Measurements from ENCODE around the gene BUB3.

Gene BUB3

GRCh38 chr10:123154092-123154710, at the start of gene BUB3:
Gene BUB3 (plus strand): TSS chr10:123154402. CDS start chr10:123154918, 516 bp downstream.
- peak; percentile 90 for DNase-seq

GRCh38 chr10:123109466-123109865, 44.7 kb upstream of the BUB3 start:
- no peak for DNase-seq

GRCh38 chr10:123117644-123118417, 36.4 kb upstream of the BUB3 start:
- DNase-seq: no peak

- no peak for DNase-seq
Measured at GRCh38 chr10:123119081-123119480, 35.1 kb upstream of the BUB3 start.

GRCh38 chr10:123126246-123126645, 28.0 kb upstream of the BUB3 start:
- DNase-seq: no peak

- DNase-seq: no peak
Measured at GRCh38 chr10:123129618-123130271, 24.5 kb upstream of the BUB3 start.

- DNase-seq: no peak
Measured at GRCh38 chr10:123132576-123133477, 21.4 kb upstream of the BUB3 start.

- DNase-seq: no peak
Measured at GRCh38 chr10:123133541-123134342, 20.5 kb upstream of the BUB3 start.

GRCh38 chr10:123134343-123134914, 19.8 kb upstream of the BUB3 start:
- DNase-seq: no peak

GRCh38 chr10:123134915-123135414, 19.2 kb upstream of the BUB3 start:
- DNase-seq: no peak

GRCh38 chr10:123135415-123136141, 18.6 kb upstream of the BUB3 start, which contains the start of gene HMX3:
Gene HMX3 (plus strand): TSS chr10:123135970. CDS start chr10:123136051, 81 bp downstream.
- DNase-seq: peak; percentile 23

GRCh38 chr10:123136221-123136805, 17.9 kb upstream of the BUB3 start:
- no peak for DNase-seq

- no peak for DNase-seq
Measured at GRCh38 chr10:123136806-123137642, 17.2 kb upstream of the BUB3 start.

GRCh38 chr10:123139165-123139520, 15.1 kb upstream of the BUB3 start:
- DNase-seq: no peak

GRCh38 chr10:123139521-123140163, 14.6 kb upstream of the BUB3 start:
- no peak for DNase-seq

- DNase-seq: no peak
Measured at GRCh38 chr10:123140164-123140982, 13.8 kb upstream of the BUB3 start.

- no peak for DNase-seq
Measured at GRCh38 chr10:123140983-123141390, 13.2 kb upstream of the BUB3 start.

Data from NCI-H2171 (cell line).